A204.1 (cell line): ENCODE data around the gene TEAD3.
A peak's percentile ranks its signal among the peaks of the same experiment; 100 is the strongest.
"Not testable (repeated sequence)": the region's sequence is repeated elsewhere in the genome, so short reads cannot be mapped to it uniquely, and the experiment has no call there.

ENCODE experiments used
- FAIRE-seq: peaks from 2 replicates; lab custom pipeline; 2012; peaks lifted over from hg19 to GRCh38; lab: Jason Lieb, UNC

TEAD3 gene

GRCh38 chr6:35449287-35449881 is 47.5 kb downstream of the TEAD3 start:
- FAIRE-seq = peak; percentile 57

DNA sequence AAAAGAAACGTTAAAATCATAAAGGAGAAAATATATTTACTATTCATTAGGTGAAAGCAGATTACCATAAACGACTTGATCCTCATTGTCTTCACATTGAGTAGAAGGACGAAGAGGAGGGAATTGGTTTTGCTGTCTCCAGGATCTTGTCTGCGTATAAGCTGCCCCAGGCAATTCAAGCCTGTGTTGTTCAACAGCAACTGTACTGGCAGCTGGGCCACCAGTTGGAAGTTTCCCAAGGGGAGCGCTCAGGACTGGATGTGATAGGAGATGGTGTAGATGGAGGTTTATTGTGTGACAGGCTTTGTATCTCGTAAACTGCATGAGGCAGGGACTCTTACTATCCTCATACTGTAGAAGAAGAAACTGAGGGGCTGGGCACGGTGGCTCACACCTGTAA is 48.7 kb downstream of the TEAD3 start:
- no peak for FAIRE-seq

DNA sequence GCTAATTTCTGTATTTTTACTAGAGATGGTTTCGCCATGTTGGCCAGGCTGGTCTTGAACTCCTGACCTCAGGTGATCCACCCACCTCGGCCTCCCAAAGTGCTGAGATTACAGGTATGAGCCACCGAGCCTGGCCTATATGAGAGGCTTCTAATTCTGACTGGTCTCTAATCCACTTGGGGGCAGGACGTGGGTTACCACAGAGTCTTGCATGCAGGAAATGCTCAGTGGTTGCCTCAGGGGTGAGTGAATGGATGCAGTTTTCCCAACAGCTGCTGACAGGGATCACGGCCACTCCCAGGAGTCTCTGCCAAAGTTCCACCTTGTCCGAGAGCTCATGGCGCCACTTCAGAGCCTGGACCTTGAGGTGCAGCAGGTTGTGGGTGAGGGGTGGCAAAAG is 51.2 kb downstream of the TEAD3 start:
- no peak for FAIRE-seq

DNA sequence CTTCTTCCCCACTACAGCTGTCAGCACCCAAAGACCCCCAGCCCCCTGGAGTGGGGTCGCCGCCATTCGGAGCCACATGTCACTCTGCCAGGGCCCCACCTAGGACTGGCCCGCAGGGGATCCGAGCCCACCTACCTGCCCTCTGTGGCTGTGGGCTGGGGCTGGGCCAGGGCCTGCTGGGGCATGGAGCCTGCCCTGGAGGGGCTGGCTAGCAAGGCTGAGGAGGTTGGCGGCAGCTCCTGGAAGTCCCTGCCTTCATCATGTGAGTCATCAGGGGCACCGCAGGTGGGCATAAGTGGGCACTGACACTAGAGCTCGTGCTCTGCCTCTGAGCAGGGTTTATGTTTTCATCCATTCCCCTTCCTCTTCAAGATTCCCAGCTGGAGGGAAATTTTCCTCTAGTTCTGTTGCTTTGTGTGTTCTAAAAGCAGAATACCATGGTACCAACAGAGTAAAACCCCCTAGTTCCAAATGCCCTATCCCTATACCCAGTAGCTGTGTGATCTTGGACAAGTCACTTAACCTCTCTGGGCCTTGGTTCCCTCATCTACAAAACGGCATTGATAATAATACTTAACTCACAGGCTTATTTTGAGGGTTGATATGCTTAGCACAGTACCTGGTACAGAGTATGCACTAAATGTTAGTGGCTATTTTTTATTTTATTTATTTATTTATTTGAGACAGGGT is 53.4 kb downstream of the TEAD3 start:
- FAIRE-seq = no peak

DNA sequence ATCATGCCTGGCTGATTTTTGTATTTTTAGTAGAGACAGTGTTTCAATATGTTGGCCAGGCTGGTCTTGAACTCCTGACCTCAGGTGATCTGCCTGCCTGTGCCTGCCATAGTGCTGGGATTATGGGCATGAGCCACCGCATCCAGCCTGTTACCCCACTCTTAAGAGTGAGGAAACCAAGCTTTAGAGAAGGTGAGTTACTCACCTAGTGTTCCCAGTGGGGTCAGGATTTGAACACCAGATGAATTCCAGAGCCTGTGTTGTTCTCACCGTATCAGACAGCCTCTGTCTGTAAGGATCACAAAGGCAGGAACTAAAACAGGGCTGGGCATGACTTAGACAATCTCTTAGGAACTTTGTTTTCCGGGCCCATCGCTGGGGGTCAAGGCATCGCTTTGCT is 54.2 kb downstream of the TEAD3 start:
- no peak for FAIRE-seq

- FAIRE-seq = no peak
These were observed 55.2 kb downstream of the TEAD3 start for GRCh38 chr6:35441642-35442041.

GRCh38 chr6:35441205-35441604 is 55.7 kb downstream of the TEAD3 start:
- FAIRE-seq = no peak

DNA sequence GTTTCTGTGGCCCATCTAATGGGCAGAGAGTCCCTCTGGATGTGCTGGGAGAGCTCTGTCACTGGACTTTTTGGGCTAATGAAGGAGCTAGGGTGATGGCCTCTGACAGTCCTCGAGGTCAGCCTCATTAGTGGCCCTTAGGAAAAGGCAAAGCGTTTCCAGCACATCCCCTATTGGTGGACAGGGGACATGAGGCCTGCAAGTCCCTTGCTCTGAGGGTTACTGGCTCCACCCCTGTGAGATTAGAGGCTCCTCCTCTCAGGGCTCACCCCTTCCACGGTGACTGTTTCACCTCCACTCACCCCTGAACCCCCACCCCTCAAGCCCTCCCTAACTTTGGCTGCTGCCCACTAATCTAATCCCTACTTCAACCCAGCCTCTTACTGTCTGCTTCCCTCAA is 57.6 kb downstream of the TEAD3 start:
- no peak for FAIRE-seq

GRCh38 chr6:35438378-35439065 is 58.4 kb downstream of the TEAD3 start:
- FAIRE-seq = not testable (repeated sequence)

- FAIRE-seq = no peak
These were observed 60.6 kb downstream of the TEAD3 start for GRCh38 chr6:35436071-35436857.

GRCh38 chr6:35435074-35435837 is 61.6 kb downstream of the TEAD3 start:
- no peak for FAIRE-seq

DNA sequence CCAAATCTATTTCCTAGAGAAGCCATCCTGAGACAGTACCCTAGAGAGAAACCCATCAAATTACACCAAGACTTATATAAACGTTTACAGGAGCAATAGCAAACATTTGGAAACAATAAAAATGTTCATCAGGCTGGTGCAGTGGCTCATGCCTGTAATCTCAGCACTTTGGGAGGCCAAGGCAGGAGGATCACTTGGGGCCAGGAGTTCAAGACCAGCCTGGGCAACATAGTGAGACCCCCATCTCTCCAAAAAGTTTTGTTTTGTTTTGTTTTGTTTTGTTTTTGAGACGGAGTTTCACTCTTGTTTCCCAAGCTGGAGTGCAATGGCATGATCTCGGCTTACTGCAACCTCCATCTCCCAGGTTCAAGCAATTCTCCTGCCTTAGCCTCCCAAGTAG is 64.2 kb downstream of the TEAD3 start:
- not testable (repeated sequence) for FAIRE-seq

GRCh38 chr6:35432291-35432690 is 64.6 kb downstream of the TEAD3 start:
- no peak for FAIRE-seq

- FAIRE-seq = no peak
These were observed 67.4 kb downstream of the TEAD3 start for GRCh38 chr6:35429463-35429862.

- no peak for FAIRE-seq
These were observed 68.3 kb downstream of the TEAD3 start for GRCh38 chr6:35428421-35429149.

- FAIRE-seq = no peak
These were observed 69.0 kb downstream of the TEAD3 start for GRCh38 chr6:35427851-35428321.

DNA sequence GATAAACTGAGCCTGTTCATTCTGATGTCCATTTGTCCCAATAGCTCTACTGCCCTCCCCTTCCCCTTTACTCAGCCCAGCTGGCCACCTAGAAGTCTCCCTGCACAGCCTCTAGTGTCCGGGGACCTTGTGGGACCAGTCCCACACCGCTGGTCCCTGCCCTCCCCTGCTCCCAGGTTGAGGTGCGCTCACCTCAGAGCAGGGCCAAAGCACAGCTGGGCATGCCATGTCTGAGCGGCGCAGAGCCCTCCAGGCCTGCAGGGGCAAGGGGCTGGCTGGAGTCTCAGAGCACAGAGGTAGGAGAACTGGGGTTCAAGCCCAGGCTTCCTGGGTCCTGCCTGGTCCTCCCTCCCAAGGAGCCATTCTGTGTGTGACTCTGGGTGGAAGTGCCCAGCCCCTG is 69.4 kb downstream of the TEAD3 start:
- FAIRE-seq = no peak

GRCh38 chr6:35426074-35426473 is 70.8 kb downstream of the TEAD3 start:
- FAIRE-seq = no peak

DNA sequence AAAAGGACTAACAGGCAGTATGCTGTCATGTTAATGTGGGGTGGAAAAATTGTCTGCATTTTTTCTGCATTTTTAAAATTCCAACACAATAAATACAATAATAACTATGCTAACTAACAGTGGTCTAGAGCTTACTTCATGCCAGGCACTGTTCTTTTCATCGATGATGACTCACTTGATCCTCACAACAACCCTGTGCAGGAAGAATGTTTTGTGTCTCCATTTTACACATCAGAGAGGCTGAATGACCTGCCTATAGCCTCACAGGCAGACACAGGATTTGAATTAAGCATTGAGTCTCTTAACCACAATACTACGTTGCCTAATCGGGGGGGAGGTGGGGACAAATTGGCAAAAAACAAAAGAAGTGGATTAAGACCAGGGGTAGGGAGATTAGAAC is 71.6 kb downstream of the TEAD3 start:
- no peak for FAIRE-seq
